ENCODE measurements around the gene GCAT. TPM values are rescaled to one million over a fixed set of nuclear protein-coding genes. Genes with fewer than 3 reads are reported as not detected.

The GCAT gene
- polyA plus RNA-seq, 3 donors: 0.56 to 1.9 (median 1.1) TPM

- peak overlapping the region; percentile 75 for H3K9ac ChIP-seq (ENCODE audit: insufficient read depth, low read length, poor library complexity, severe bottlenecking)
- H3K36me3 Mint-ChIP-seq: peaks cover 7 to 15% of the 10 kb centered on the region in 2 donors
- no peaks in the 10 kb centered on the region for H3K27me3 Mint-ChIP-seq (ENCODE audit: low read depth in 3 of 3)
- no peaks in the 10 kb centered on the region for H4K20me1 ChIP-seq (ENCODE audit: insufficient read depth, low read length)
- H3K27me3 ChIP-seq (ENCODE audit: control insufficient read depth in 2 of 2, insufficient read depth in 2 of 2, low read length in 2 of 2): no peaks in the 10 kb centered on the region
- intact Hi-C loops (cut with micrococcal nuclease): loop anchor here (10.0 kb wide), 2 partner anchors 99 to 169 kb away; partner anchors contain the start of gene LGALS1 (in 1 of the 2)
- peaks cover 32% of the 10 kb centered on the region for H3K79me2 ChIP-seq (ENCODE audit: insufficient read depth, low read length)
- peaks cover 26% of the 10 kb centered on the region for H3K4me1 Mint-ChIP-seq
- peaks cover 0 to 6% (median 4%) of the 10 kb centered on the region in 7 donors for H3K9me3 Mint-ChIP-seq
- peak overlapping the region; percentile 11 to 70 for H3K27ac ChIP-seq (ENCODE audit: low read depth in 1 of 2, low read length in 2 of 2)
- H3K4me2 ChIP-seq (replicated peaks; ENCODE audit: extremely low read depth, low read length, poor library complexity, severe bottlenecking): peak overlapping the region; percentile 97
- H3K4me1 ChIP-seq (ENCODE audit: control insufficient read depth in 1 of 2, insufficient read depth in 2 of 2, low read length in 2 of 2): peaks cover 19% of the 10 kb centered on the region in 2 donors
- under 1% methylated on average over 46 of the region's 46 CpGs for WGBS (ENCODE audit: insufficient coverage)
- H3K4me3 ChIP-seq (replicated peaks in 1 of 3; ENCODE audit: low read depth in 2 of 3, low read length in 3 of 3): peak overlapping the region; percentile 48 to 87 (median 70)
- DNase-seq: no peak
- TF ChIP-seq CTCF (IDR thresholded peaks at IDR 0.05): no peak
- peak overlapping the region; percentile 63 to 92 (median 85) for H3K27ac Mint-ChIP-seq
- peak overlapping the region; percentile 81 for H2AFZ ChIP-seq (ENCODE audit: insufficient read depth, low read depth, low read length, poor library complexity, severe bottlenecking)
- peak overlapping the region; percentile 81 to 88 for H3K4me3 Mint-ChIP-seq
- H3K9me3 ChIP-seq (replicated peaks in 1 of 2; ENCODE audit: control insufficient read depth in 1 of 2, insufficient read depth in 1 of 2, low read length in 2 of 2): no peaks in the 10 kb centered on the region
- H3K36me3 ChIP-seq (replicated peaks in 1 of 2; ENCODE audit: control insufficient read depth in 1 of 2, insufficient read depth in 2 of 2, low read length in 2 of 2): peaks cover 8 to 13% of the 10 kb centered on the region in 2 donors
Observed at GRCh38 chr22:37843741-37844089, 36.0 kb downstream of the GCAT start.

- H3K27me3 ChIP-seq (ENCODE audit: control insufficient read depth in 2 of 2, insufficient read depth in 2 of 2, low read length in 2 of 2): no peaks in the 10 kb centered on the region
- peak in 2 of 3 donors; percentile 38 to 58 for DNase-seq
- H3K36me3 Mint-ChIP-seq: peaks cover 1 to 8% of the 10 kb centered on the region in 2 donors
- no peaks in the 10 kb centered on the region for H3K27me3 Mint-ChIP-seq (ENCODE audit: low read depth in 3 of 3)
- no peaks in the 10 kb centered on the region for H3K9me3 ChIP-seq (replicated peaks in 1 of 2; ENCODE audit: control insufficient read depth in 1 of 2, insufficient read depth in 1 of 2, low read length in 2 of 2)
- 90% methylated on average over 2 of the region's 6 CpGs for WGBS (ENCODE audit: insufficient coverage)
- H3K9ac ChIP-seq (ENCODE audit: insufficient read depth, low read length, poor library complexity, severe bottlenecking): no peak overlapping the region
- peak overlapping the region; percentile 77 to 83 for H3K4me3 Mint-ChIP-seq
- peaks cover 31% of the 10 kb centered on the region for H3K4me1 Mint-ChIP-seq
- peaks cover 2% of the 10 kb centered on the region for H4K20me1 ChIP-seq (ENCODE audit: insufficient read depth, low read length)
- H3K4me1 ChIP-seq (ENCODE audit: control insufficient read depth in 1 of 2, insufficient read depth in 2 of 2, low read length in 2 of 2): peaks cover 22 to 27% of the 10 kb centered on the region in 2 donors
- H3K27ac Mint-ChIP-seq: peak overlapping the region; percentile 78 to 94 (median 89)
- H3K79me2 ChIP-seq (ENCODE audit: insufficient read depth, low read length): peaks cover 39% of the 10 kb centered on the region
- peaks cover 0 to 8% (median 4%) of the 10 kb centered on the region in 7 donors for H3K9me3 Mint-ChIP-seq
- no peak for TF ChIP-seq CTCF (IDR thresholded peaks at IDR 0.05)
- peak overlapping the region; percentile 4 to 87 (median 33) for H3K4me3 ChIP-seq (replicated peaks in 1 of 3; ENCODE audit: low read depth in 2 of 3, low read length in 3 of 3)
- intact Hi-C loops (cut with micrococcal nuclease): loop anchor here (10.0 kb wide), 2 partner anchors 100 to 170 kb away; partner anchors contain the start of gene LGALS1 (in 1 of the 2)
- peak overlapping the region; percentile 59 to 61 for H3K27ac ChIP-seq (ENCODE audit: low read depth in 1 of 2, low read length in 2 of 2)
- peak overlapping the region; percentile 97 for H3K4me2 ChIP-seq (replicated peaks; ENCODE audit: extremely low read depth, low read length, poor library complexity, severe bottlenecking)
- H3K36me3 ChIP-seq (replicated peaks in 1 of 2; ENCODE audit: control insufficient read depth in 1 of 2, insufficient read depth in 2 of 2, low read length in 2 of 2): peaks cover under 1 to 1% of the 10 kb centered on the region in 2 donors
- H2AFZ ChIP-seq (ENCODE audit: insufficient read depth, low read depth, low read length, poor library complexity, severe bottlenecking): peak overlapping the region; percentile 55
Observed at GRCh38 chr22:37844904-37845329, 37.2 kb downstream of the GCAT start.
